ENCODE data around the gene WDR81.
"Not testable (repeated sequence)": the region's sequence is repeated elsewhere in the genome, so short reads cannot be mapped to it uniquely, and the experiment has no call there.

The WDR81 gene

DNA sequence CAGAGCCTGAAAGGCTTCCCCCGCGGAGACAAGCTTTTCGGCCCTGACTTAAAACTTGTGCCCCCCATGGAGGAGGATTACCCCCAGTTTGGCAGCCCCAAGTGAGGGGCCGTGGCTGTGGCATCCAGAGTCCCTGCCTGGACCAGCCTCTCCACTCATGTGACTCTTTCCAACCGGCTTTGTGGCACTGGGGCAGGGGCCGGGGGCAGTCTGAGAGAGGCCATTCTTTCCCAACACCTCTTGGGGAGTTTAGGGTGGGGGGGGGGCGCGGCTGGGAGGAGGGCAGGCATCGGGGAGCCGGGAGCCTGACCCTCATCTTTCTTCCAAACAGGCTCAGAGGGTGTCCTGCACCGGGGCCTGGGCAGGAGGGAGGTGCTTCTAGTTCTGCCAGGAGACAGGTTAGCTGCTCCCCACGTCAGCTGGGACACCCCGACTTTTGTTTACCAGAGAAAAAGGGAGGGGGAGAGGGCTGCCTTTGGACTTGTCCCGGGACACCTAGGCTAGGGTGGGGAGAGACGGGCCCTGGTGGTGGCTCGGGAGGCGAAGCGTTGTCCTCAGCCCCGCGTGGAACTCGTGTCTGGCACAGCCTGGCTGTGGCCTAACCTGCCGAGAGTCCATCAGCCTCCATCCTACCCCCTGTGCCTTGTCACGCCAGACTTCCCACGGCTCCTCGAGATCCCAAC, 30.1 kb downstream of the WDR81 start:
- no peak for DNase-seq

DNA sequence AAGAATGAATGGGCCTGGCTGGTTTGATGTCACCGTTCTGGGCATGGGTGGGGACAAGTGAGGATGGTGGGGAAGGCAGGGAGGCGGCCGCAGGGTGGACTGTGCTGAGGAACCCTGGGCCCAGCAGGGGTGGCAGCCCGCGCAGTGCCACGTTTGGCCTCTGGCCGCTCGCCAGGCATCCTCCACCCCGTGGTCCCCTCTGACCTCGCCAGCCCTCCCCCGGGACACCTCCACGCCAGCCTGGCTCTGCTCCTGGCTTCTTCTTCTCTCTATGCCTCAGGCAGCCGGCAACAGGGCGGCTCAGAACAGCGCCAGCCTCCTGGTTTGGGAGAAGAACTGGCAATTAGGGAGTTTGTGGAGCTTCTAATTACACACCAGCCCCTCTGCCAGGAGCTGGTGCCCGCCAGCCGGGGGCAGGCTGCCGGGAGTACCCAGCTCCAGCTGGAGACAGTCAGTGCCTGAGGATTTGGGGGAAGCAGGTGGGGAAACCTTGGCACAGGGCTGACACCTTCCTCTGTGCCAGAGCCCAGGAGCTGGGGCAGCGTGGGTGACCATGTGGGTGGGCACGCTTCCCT, 30.8 kb downstream of the WDR81 start:
- no peak for DNase-seq

DNA sequence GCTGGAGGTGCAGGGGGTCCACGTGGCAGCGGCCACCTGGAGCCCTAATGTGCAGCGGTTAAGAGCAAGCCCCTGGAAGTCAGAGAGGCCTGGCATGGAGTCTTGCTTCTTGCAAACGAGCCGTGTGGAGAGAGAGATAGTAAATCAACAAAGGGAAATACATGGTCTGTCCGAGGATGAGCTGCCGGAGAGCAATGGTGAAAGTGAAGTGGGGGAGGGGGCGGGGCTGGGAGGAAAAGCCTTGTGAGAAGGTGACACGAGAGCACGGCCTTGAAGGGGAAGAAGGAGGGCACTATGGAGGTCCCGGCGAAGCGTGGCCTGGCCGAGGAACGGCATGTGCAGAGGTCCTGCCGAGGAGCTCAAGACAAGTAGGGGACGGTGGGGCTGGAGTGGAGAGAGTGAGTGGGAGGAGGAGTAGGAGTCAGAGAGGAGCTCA, 31.3 kb downstream of the WDR81 start:
- no peak for DNase-seq

DNA sequence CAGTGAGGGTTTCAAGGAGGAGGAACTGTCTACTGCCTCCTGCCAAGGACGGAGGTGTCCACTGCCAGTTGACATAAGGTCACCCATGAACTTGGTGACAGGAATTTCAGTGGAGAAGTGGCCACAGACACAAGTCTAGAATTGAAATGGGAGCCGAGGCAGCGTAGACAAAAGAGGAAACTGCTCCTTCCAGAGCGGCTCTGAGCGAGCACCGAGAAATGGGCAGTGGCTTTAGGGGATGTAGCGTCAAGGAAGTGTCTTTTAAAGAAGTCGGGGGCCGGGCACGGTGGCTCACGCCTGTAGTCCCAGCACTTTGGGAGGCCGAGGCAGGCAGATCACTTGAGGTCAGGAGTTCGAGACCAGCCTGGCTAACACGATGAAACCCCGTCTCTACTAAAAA, 34.3 kb downstream of the WDR81 start:
- DNase-seq: no peak

DNA sequence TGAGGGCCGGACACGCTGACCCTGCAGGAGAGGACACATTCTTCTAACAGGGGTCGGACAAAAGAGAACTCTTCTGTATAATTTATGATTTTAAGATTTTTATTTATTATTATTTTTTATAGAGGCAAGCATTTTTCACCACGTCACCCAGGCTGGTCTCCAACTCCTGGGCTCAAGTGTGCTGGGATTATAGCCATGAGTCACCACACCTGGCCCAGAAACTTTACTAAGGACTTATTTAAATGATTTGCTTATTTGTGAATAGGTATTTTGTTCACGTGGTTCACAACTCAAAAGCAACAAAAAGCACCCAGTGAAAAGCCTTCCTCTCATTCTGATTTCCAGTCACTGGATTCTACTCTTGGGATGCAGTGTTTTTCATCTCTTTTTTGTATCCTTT, 35.0 kb downstream of the WDR81 start:
- DNase-seq: no peak

DNA sequence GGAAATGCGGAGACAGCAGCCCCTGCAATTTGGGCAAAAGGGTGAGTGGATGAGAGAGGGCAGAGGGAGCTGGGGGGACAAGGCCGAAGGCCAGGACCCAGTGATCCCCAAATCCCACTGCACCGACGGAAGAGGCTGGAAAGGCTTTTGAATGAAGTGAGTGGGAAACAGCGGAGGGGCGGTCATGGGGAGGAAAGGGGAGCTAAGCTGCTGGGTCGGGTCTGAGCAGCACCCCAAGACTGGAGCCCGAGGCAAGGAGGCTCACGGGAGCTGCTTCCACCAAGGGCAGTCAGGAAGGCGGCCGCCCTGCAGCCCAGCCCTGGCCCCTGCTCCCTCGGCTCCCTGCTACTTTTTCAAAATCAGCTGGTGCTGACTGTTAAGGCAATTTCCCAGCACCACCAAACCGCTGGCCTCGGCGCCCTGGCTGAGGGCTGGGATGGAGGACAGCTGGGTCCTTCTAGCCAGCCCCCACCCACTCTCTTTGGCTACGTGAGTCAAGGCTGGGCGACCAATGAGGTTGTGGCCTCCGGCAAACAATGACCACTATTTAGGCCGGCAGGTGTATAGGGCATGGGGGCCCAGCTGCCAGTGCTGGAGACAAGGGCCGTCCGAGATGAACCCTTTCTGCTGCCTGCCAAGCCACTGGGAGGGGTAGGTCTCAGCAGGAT, 37.9 kb downstream of the WDR81 start:
- DNase-seq: no peak

DNA sequence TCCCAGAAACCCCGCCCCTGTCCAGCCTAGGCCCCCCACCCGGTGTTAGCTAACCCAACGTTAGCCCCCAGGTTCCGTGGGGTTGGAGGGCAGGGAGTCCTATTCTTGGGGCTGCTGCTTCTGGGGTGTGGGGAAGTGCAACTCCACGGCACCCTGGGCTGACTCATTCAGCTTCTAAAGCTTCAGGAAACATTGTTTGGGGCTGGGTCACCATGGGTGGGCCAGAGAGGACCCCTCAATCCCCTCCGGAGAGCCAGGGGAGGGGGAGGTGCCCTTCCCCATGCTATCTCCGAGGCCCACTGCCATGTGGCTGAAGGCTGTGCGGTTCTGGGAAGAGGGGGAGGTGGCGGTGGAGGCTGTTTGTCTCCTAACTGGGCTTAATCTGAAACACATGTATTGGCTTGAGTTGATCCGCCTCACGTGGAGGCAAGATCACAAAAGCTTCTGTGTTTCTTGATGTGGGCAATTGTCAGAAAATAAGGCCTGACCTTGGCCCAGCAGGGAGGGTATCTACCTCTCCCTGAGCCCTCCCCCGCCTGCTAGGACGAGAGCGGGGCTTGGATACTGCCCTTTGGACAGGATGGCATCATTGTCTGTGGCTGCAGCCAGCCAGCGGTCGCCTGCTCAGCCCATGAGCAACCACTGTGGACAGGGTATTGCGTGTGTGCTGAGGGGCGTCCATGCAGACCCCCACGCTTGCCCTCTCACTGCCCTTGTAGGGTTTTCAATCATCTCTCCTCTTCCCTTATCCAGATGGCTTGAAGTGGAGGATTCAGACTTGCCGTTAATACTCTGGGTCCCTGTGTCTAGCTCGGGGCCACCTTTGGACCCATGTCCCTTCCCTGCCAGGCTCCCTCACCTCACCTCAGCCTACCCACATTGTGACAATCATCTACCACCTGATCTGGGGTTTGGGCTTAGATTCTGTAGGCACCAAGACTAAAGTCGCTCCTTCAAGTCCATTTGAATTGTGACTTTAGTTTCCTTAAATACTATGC, 38.7 kb downstream of the WDR81 start:
- peak; percentile 64 for DNase-seq

DNA sequence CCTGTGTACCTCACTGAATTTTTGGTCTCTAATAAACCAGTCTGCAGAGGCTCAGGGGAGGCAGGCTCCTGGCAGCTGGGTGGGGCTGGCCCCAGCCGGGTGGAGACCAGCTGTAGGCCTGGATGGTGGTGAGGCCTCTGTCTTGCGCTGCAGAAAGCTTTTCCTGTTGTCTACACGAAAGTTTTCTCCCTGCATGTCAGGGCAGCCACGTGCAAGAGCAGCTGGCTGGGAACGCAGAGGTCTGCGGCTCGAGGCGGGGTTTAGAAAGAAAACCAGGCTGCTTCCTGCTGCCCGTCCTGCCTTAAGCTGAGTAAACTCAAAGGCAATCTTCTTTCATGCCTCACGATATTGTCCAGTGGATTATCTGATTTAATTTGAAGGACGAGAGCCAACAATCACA, 39.8 kb downstream of the WDR81 start:
- peak; percentile 73 for DNase-seq

DNA sequence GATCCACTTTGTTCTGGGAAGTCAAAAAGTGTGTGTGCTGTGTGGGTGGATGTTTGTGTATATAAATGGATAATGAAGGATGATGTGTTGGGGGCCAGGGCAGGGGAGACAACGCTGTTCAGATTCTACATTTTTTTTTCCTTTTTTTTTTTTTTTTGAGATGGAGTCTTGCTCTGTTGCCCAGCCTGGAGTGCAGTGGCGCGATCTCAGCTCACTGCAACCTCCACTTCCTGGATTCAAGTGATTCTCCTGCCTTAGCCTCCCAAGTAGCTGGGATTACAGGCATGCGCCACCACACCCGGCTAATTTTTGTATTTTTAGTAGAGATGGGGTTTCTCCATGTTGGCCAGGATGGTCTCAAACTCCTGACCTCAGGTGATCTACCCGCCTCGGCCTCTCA, 40.2 kb downstream of the WDR81 start:
- DNase-seq: not testable (repeated sequence)

DNA sequence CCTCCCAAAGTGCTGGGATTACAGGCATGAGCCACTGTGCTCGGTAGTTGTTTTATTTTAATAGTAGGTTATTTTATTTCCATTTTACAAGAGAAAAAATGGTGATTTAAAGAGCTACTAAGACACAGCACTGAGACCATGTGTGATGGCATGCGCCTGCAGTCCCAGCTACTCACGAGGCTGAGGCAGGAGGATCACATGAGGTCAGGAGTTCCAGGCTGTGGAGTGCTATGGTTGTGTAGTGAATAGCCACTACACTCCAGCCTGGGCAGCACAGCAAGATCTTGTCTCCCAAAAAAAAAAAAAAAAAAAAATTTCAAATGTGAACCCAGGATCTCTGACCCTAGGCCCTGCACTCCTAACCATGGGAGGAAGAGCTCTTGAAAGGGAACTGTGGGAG, 41.1 kb downstream of the WDR81 start:
- no peak for DNase-seq

DNA sequence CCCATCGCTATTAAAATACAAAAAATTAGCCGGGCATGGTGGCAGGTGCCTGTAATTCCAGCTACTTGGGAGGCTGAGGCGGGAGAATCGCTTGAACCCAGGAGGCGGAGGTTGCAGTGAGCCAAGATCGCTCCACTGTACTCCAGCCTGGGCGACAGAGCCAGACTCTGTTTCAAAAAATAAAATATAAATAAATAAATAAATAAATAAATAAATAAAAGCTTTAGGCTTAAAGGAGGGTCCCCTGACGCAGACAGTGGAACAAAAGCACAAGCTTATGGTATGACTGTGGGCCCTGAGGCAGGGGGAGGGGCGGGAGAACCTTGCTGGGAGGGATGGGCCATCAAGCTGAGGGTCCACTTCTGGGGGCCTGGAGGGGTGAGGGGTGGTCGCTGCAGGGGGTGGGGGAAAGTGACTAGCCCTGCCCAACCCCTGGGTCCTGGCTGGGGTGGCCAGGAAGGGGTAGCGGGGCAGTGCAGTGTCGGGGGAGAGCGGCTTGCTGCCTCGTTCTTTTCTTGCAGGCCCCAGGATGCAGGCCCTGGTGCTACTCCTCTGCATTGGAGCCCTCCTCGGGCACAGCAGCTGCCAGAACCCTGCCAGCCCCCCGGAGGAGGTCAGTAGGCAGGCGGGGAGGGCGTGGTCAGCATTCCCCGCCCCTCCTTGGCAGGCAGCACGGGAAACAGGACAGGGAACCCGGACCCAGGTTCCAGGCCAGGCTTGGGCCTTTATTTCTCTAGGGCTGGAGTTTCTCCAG, 42.1 kb downstream of the WDR81 start:
- no peak for DNase-seq

DNA sequence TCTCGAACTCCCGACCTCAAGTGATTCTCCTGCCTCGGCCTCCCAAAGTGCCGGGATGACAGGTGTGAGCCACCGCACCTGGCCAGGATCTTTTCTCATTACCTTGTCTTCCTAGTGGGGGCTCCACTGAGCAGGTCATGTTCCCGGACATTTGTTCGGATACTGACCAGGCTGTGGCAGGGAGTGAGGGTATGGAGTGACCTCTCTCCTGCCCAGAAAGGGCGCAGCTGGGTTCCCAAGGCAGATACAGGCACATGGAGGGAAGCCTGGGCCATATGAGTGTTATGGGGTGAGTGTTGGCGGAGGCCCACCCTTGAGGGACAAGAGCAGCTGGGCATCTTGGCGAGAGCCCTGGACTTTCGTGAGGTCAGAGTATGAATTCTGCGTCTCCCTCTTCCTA, 42.9 kb downstream of the WDR81 start:
- no peak for DNase-seq

DNA sequence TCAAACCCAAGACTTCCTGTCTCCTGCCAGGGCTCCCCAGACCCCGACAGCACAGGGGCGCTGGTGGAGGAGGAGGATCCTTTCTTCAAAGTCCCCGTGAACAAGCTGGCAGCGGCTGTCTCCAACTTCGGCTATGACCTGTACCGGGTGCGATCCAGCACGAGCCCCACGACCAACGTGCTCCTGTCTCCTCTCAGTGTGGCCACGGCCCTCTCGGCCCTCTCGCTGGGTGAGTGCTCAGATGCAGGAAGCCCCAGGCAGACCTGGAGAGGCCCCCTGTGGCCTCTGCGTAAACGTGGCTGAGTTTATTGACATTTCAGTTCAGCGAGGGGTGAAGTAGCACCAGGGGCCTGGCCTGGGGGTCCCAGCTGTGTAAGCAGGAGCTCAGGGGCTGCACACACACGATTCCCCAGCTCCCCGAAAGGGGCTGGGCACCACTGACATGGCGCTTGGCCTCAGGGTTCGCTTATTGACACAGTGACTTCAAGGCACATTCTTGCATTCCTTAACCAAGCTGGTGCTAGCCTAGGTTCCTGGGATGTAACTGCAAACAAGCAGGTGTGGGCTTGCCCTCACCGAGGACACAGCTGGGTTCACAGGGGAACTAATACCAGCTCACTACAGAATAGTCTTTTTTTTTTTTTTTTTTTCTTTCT, 45.4 kb downstream of the WDR81 start:
- DNase-seq: no peak

DNA sequence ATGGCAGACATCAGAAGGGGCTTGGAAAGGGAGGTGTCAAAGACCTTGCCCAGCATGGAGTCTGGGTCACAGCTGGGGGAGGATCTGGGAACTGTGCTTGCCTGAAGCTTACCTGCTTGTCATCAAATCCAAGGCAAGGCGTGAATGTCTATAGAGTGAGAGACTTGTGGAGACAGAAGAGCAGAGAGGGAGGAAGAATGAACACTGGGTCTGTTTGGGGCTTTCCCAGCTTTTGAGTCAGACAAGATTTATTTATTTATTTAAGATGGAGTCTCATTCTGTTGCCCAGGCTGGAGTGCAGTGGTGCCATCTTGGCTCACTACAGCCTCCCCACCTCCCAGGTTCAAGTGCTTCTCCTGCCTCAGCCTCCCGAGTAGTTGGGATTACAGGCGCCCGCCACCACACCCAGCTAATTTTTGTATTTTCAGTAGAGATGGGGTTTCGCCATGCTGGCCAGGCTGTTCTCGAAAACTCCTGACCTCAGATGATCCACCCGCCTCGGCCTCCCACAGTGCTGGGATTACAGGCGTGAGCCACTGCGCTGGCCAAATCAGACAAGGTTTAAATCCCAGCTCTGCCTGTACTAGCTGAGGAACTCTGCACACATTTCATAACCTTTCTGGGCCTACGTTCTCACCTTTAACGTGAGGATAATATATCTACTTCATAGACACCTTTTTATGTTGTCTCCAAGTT, 48.6 kb downstream of the WDR81 start:
- DNase-seq: not testable (repeated sequence)

DNA sequence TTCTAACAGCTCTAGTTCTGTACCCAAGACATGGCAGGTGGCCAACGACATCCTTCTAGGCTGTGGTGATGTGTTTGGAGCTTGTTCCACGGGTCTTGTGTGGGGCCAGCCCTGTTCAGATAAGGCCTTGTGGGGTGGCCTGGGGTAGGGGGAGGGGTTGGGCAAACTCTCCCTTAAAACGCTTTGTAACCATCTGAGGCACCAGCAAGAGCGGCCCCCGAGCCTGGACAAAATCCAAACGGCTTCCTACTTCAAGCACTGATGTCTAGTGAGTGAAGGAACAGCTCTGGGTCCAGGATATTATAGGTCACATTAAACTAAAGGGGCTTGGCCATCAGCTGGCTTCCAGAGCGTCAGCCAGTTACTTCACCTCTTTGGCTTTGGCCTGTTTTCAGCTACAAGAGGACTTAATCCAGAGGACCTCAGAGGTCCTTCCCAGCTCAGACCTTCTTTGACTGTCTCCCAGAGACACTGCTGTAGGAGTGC, 49.2 kb downstream of the WDR81 start:
- DNase-seq: no peak

DNA sequence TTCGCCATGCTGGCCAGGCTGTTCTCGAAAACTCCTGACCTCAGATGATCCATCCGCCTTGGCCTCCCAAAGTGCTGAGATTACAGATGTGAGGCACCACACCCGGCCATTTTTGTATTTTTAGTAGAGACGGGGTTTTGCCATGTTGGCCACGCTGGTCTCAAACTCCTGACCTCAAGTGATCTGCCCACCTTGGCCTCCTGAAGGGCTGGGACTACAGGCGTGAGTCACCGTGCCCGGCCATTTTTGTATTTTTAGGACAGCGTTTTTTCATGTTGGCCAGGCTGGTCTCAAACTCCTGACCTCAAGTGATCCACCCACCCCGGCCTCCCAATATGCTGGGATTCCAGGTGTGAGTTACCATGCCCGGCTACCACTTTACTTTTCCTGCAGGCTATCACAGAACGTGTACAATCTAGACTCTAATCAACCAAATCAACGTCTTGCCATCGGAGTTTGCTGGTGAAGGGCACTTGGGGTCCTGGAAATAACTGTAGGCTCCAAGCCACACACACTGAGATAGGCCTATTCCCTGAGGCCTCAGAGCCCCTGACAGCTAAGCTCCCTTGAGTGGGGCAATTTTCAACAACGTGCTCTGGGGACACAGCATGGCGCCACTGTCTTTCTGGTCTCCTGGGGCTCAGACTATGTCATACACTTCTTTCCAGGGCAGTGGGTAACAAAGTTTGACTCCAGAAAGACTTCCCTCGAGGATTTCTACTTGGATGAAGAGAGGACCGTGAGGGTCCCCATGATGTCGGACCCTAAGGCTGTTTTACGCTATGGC, 50.1 kb downstream of the WDR81 start:
- DNase-seq: no peak

DNA sequence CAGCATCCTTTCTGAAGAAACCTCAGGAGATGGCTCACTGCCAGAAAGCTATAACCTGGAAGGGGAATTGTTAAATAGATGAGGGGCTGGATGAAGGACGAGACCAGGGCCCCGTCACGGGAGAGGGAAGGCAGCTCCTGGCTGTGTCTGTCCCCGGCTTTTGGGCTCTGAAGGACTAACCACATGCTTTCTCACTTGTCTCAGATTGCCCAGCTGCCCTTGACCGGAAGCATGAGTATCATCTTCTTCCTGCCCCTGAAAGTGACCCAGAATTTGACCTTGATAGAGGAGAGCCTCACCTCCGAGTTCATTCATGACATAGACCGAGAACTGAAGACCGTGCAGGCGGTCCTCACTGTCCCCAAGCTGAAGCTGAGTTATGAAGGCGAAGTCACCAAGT, 51.8 kb downstream of the WDR81 start:
- no peak for DNase-seq

DNA sequence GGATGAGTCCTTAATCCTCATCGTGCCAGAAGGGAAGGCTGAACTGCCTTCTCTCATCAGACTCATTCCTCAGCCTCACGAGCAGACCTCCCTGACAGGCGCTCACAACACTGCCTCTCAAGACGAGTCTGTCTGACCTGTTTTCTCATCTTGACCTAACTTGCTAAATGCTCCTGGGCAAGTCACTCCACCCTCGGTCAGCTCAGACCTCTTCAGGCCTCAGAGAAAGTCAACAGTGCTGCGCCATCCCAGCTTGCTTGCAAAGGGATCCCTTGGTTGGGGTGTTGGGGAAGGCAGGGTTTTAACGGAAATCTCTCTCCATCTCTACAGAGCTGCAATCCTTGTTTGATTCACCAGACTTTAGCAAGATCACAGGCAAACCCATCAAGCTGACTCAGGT, 52.4 kb downstream of the WDR81 start:
- DNase-seq: no peak

DNA sequence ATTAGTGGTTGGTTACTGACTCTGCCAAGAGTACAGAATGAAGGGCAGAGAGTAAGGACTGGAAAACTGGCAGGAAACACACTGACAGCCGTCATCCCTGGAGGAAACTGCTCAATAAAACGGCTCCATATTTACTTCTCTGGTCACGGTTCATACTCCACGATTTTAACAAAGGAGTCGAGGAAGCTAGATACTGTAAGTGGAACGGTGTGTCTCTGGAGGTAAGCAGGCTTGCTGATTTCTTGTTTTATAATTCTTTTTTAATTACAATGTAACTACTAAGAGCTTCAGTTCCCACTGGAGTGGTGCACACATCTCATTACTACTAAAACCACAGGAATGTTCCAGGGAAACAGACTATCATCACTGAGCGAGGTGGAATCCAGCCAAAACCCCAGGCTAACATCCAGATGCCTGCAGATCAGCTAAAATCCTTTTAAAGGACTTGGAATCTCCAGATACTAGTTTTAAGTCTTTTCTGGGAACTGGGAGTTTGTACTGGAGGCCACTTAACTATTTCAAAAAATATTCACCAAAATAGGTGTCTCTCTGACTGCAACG, 55.1 kb downstream of the WDR81 start:
- DNase-seq: peak; percentile 92

DNA sequence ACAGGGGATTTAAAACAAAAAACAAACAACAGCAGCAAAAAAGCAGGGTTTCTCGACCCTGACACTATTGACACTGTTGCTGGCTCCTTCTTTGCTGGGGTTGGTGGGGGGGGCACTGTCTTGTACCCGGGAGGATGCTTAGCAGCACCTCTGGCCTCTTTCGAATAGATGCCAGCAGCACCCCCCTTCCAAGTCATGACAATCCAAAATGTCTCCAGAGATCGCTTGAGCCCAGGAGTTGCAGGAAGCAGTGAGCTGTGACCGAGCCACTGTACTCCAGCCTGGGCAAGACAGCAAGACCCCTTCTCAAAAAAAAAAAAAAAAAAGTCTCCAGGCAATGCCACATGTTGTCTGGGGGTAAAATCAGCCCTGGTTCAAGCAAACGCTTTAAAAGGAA, 57.7 kb downstream of the WDR81 start:
- DNase-seq: no peak

Data from fibroblast of skin of back (primary cell).